ENCODE measurements around the gene ATOH7.
"Not testable (repeated sequence)": the region's sequence is repeated elsewhere in the genome, so short reads cannot be mapped to it uniquely, and the experiment has no call there.

ATOH7 gene

DNA sequence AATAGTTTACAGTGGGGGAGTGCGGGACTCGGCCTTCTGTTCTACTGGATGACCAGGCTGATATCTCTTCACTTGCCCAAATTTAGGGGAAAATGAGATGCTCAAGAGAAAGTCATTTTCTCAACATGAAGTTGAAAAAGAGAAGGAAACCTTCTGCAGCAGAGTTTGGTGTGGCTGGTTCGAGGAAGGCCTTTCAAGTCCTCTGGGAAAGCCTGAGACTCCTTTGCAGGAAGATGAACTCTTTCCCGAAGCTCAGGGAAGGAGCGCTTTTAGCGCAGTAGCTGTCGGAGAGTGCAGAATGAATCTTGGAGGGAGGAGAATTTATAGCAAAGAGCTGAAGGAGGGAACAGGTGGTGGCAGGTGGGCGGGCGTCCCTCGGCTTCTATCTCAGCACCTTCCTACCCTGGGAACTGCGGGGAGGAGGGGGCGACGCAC, at the start of gene ATOH7:
Gene ATOH7, minus strand, starts transcription at position 297 of the 435 bp plus-strand sequence. CDS start 436 bp downstream, outside the sequence.
- no peak for DNase-seq

DNA sequence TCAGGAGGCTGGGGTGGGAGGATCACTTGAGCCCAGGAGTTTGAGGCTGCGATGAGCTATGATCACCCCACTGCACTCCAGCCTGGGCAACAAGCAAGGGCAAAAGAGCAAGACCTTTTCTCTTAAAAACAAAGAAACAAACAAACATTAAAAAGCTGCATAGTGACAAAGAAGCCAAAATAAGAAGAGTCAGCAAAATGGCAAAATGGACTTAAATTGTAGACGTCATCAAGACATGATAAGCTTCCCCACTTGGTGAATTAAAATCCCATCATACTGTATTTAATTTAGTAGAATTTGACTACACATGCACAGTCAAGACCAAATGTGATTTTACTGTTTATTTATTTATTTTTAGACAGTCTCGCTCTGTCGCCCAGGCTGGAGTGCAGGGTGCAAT, 48.8 kb upstream of the ATOH7 start:
- DNase-seq, result no peak

GRCh38 chr10:68278906-68279753, 47.2 kb upstream of the ATOH7 start:
- DNase-seq, result not testable (repeated sequence)

DNA sequence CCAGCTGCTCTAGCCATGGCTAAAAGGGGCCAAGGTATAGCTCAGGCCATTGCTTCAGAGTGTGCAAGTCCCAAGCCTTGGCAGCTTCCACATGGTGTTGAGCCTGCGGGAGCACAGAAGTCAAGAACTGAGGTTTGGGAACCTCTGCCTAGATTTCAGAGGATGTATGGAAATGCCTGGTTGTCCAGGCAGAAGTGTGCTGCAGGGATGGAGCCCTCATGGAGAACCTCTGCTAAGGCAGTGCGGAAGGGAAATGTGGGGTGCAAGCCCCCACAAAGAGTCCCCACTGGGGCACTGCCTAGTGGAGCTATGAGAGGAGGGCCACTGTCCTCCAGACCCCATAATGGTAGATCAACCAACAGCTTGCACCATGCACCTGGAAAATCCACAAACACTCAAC, 45.9 kb upstream of the ATOH7 start:
- DNase-seq, result not testable (repeated sequence)

GRCh38 chr10:68276224-68276623, 44.3 kb upstream of the ATOH7 start:
- no peak for DNase-seq

GRCh38 chr10:68275600-68276126, 43.8 kb upstream of the ATOH7 start:
- no peak for DNase-seq

DNA sequence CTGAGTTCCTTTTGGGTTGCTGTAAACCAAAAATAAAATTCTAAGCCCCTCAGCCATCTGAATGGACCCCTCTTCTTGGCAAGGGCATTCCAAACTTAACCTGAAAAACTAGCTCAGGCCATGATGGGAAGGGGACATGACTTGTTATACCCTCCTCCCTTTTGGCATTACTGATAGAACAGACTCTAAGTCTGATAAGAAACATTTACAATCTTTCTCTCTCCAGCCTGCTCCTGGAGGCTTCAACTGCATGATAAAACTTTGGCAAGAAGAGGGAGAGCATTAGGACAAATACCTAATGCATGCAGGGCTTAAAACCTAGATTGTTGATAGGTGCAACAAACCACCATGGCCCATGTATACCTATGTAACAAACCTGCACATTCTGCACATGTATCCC, 40.9 kb upstream of the ATOH7 start:
- no peak for DNase-seq

- DNase-seq, result no peak
Observed at GRCh38 chr10:68271196-68271882, 39.4 kb upstream of the ATOH7 start.

DNA sequence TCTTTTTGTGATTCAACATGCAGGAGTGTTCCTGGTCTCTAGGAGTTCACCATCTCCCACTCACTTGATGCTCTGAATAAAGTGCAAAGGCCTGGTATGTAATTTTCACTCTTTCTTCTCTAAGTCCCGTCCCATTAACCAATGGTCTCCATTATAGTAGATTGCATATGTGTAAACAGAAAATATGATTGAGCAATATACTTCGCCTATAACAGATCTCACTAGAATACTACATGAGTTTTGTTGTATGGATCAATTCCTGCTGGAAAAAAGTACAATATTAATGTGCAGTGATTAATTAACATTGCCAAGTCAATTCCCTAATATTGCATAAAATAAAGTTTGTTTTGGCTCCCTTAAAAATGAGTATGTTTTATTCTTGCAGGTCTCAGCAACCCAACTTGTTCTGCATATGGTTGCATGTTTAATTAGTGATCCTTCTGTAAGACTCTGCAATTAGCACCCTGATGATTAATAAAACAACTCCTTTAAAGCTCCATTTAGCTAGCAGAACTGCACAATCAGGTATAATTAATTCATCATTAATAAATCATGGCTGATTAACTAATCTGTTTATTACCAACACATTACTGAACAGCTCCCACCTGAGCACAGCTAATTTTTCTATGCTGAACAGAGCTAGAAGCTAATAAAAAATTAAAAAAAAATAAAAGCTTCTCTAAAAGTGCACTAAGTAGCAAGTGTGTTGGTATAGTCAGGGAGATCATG, 37.8 kb upstream of the ATOH7 start:
- DNase-seq, result no peak

- no peak for DNase-seq
Observed at GRCh38 chr10:68261132-68261856, 29.4 kb upstream of the ATOH7 start.

DNA sequence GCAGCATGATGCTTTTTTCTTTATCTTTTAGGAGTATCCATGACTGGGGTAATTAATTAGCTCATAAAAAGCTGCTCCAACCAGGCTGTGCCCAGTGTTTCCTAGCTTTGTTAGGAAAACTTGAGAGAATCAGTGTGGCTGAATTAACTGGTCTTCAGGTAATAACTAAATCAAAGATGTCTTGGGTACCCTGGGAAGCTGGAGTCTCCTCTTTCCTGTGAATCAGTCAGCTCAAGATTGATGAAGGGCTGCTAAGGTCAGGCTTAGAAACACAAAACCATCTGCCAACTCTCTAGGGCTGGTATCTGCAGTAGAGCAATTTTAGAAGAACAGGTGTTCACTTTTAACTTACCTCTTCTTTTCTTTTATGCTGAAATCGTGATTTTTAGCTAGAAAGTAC, 21.4 kb upstream of the ATOH7 start:
- DNase-seq, result no peak

GRCh38 chr10:68251625-68252495, 19.9 kb upstream of the ATOH7 start:
- no peak for DNase-seq

DNA sequence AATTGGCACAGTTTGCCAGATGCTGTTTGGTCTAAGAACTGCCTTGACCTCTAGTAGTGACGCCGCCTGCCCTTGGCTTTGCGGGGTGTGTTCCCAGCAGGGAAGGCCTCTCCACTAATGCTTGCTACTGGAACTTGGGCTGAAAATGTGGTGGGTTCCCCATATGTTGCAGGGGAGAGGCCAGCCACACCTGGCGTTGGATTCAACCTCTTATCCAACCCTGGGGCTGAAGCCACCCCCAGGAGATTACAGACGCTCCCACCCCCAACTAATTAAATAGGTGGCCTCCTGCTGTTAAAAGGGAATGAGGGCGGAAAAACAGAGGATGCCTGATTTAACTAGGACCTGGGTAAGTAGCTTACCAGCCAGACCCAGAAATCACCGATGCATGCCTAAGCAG, 19.2 kb upstream of the ATOH7 start:
- DNase-seq, result no peak

- DNase-seq, result no peak
Observed at GRCh38 chr10:68249297-68249696, 17.4 kb upstream of the ATOH7 start.

GRCh38 chr10:68247931-68248330, 16.0 kb upstream of the ATOH7 start:
- DNase-seq, result no peak

DNA sequence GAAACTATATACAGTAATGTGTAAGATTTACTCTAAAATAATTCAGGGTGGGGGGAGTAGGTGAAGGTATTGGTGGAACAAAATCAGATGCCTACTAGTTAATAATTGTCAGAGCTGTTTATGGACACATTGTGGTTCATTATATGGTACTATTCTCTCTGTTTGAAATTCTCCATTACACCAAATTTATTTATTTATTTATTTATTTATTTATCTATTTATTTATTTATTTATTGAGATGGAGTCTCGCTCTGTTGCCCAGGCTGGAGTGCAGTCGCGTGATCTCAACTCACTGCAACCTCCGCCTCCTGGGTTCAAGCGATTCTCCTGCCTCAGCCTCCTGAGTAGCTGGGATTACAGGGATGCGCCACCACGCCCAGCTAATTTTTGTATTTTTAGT, 14.5 kb upstream of the ATOH7 start:
- not testable (repeated sequence) for DNase-seq

GRCh38 chr10:68242051-68242450, 10.1 kb upstream of the ATOH7 start:
- DNase-seq, result no peak

DNA sequence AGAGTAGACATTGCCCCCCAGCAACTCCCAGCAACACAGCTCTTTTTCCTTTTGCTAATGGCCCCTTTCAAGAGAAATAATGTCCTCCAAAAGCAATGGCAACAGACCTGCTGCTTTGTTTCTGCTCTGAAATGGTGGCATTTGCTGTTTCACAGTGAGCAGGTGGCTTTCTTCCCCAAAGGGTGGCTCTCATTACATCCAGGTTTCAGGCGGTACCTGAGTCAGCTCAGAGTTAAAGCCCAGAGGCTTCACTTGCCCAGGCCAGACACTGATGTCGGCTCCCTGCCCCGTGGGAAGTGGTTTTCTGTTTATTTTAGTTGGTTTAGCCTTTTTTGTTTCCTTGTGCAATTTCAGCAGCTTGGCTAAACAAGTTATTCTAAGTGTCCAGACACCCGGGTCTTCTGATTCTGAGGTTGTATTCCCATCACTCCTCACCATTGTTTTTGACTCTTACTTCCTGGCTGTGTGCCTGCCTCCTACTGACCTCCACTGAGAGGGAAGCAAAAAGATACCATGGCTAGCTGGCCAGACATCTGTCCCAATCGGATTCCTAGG, 7.8 kb upstream of the ATOH7 start:
- DNase-seq, result no peak

DNA sequence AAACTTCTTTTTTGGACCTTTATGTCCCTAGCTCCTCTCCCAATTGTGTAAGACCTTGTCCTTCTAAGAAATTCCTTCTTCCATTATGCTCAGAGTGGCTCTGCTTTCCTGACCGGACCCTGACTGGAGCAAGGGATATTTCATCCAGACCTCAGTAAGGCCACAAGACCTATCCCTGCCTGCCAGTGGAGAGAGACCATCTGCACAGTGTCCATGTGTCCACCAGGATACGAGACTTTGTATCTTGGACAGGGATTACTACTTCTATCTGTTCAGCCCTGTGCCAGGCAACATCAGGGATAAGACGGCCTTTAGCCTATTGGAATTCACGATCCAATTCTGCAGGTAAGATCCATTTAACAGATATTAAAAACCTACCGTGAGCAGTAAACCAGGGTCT, 7.2 kb upstream of the ATOH7 start:
- no peak for DNase-seq

GRCh38 chr10:68238371-68238770, 6.5 kb upstream of the ATOH7 start:
- DNase-seq, result no peak

DNA sequence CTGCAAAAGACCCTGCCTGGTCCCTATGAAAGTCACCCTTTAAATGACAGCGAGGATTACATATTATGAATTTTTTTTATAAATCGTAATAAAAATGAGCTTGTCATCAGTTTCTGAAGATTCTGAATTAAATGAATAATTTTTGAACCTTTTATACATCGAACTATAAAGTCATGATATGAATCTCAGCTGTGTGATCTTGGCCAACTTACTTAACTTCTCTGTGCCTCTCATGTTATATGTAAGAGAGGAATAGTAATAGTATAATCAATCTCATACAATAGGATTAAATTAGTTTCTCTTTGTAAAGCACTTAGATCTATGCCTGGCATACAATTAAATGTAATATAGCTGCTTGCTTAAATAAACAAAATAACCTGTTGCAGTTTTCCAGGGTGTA, 5.3 kb upstream of the ATOH7 start:
- no peak for DNase-seq
